ENCODE measurements around the gene NEUROD2. TPM values are rescaled to one million over a fixed set of nuclear protein-coding genes. Genes with fewer than 3 reads are reported as not detected.

Gene NEUROD2
- total and polyA plus RNA-seq, 8 donors = 0.03 to 0.31 (median 0.25) TPM; not detected in 5

DNA sequence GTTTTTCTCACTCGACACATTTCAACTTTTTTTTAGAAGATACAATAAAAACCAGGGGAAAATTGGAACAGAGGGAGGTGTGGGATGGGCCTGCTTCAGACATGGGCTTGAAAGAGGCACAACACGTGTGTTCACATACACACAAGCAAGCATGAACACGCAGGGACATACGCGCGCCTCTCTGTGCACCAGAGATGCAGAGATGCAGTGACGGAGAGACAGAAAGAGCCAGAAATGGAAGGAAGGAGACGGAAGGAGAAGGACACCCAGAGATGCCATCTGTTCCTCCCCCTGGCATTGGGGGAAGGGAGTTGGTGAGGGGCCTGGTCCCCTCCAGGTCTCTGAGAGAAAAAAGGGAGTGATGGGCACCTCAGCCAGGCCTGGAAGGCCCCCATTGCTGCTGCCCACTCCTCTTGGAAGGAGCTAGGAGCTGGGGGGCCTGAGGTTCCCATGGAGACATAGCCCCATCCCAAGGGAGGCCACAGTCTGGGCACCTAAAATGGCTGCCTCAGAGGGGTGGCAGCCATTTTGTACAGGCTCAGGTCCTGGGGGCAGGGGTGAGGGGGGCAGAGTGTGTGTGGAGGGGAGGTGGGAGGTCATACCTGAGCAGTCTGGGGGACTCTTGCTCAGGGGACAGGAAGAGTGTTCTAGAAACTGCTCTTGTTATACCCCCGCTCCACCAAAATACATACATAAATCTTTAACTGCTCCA, 3.8 kb upstream of the NEUROD2 start:
- H3K4me1 ChIP-seq = peaks cover 8 to 19% (median 15%) of the 10 kb centered on the region in 4 donors
- 83 to 91% (median 87%) methylated on average over 9 of the region's 9 CpGs for WGBS, 5 donors
- H3K27ac ChIP-seq = no peak overlapping the region
- intact Hi-C loops (cut with DNase I; ENCODE audit: low total_unique reads) = no loop called here
- DNase-seq = no peak
- H3K4me3 ChIP-seq = no peak overlapping the region
- no peak for TF ChIP-seq POLR2AphosphoS5 (IDR thresholded peaks at IDR 0.05)
- TF ChIP-seq, protein P1, sequence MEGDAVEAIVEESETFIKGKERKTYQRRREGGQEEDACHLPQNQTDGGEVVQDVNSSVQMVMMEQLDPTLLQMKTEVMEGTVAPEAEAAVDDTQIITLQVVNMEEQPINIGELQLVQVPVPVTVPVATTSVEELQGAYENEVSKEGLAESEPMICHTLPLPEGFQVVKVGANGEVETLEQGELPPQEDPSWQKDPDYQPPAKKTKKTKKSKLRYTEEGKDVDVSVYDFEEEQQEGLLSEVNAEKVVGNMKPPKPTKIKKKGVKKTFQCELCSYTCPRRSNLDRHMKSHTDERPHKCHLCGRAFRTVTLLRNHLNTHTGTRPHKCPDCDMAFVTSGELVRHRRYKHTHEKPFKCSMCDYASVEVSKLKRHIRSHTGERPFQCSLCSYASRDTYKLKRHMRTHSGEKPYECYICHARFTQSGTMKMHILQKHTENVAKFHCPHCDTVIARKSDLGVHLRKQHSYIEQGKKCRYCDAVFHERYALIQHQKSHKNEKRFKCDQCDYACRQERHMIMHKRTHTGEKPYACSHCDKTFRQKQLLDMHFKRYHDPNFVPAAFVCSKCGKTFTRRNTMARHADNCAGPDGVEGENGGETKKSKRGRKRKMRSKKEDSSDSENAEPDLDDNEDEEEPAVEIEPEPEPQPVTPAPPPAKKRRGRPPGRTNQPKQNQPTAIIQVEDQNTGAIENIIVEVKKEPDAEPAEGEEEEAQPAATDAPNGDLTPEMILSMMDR (IDR thresholded peaks at IDR 0.05) = no peak
- TF ChIP-seq EP300 (IDR thresholded peaks at IDR 0.05) = no peak
- no peak for TF ChIP-seq POLR2A (IDR thresholded peaks at IDR 0.05)
- no peaks in the 10 kb centered on the region for H3K36me3 ChIP-seq
- no peaks in the 10 kb centered on the region for H3K9me3 ChIP-seq
- peaks cover 9 to 95% (median 34%) of the 10 kb centered on the region in 3 donors for H3K27me3 ChIP-seq

DNA sequence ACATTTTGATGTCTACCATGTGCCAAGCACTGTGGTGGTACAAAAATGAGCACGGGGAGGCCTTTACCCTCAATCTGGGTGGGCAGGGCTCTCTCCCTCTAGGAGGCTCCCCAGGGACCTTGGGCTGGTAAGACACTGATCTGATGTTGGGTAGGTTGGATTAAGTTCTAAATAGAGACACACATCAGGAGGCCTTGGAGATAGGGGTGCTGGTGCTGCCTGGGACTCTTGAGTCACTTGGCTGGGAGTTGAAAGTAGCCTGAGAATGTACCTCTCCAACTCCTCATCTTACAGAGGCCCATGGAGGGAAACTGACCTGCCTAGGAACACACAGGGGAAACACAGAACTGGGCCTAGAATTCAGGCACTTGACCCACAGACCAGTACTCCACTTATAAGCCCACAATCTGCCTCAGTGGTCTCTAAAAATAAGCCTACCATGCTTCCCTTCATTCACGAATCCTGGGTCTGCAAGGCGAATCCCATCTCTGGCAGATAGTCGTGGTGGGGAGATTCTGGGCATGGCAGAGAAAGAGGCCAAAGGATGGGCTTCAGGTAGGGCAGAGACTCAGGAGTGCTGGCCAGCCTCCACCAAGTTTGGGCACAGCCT, 1.8 kb upstream of the NEUROD2 start:
- intact Hi-C loops (cut with DNase I; ENCODE audit: low total_unique reads) = no loop called here
- Histone ChIP-seq H3K4me3 (no peak overlapping the region), H3K27me3 (peaks cover 25 to 95% (median 54%) of the 10 kb centered on the region in 3 donors), H3K36me3 (no peaks in the 10 kb centered on the region), H3K4me1 (peaks cover 27 to 40% (median 34%) of the 10 kb centered on the region in 4 donors), H3K27ac (no peak overlapping the region), H3K9me3 (no peaks in the 10 kb centered on the region)
- 82 to 94% (median 85%) methylated on average over 4 of the region's 4 CpGs for WGBS, 5 donors
- TF ChIP-seq POLR2AphosphoS5 (IDR thresholded peaks at IDR 0.05) (no peak), POLR2A (IDR thresholded peaks at IDR 0.05) (no peak), EP300 (IDR thresholded peaks at IDR 0.05) (no peak)
- TF ChIP-seq, protein P1 (IDR thresholded peaks at IDR 0.05) = no peak
- no peak for DNase-seq

DNA sequence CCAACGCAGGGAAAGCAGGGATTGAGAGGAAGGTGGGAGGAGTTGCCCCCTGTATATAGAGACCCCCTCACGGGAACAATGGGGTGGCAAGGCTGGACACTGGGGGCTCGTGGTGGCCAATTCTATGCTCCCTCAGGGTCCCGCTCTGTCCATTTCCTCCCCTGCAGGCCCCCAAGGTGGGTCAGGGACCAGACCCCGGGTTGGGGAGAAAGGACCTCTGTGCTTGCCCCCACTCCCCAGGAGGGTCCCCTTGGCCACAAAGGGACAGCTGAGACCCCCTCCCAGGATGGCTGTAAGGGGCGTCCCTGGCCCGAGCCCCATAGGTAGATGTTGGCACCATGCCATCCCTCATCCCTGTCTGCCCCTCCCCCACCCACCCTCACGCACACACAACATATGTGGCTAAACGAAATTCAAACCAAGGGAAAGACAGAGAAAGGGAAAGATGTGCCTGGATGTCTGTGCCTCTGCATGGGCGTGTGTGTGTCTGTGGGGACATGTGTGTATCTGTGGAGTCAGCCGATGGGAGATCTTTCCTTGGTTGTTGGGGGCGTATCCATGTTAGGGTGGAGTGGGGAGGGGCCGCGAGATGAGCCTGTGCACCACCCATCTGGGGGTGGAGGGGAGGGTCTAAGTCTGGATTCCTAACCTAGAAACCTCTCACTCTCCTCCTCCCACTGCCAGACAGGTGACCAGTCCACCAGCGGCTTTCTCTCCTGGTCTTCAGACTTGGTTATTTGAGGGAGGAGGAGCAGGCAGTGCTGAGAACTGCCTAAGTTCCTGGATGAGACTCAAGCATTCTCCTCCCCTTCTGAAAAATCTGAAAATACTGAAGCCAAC, 642 bp upstream of the NEUROD2 start:
- H3K4me1 ChIP-seq = peaks cover 27 to 51% (median 42%) of the 10 kb centered on the region in 4 donors
- no peak overlapping the region for H3K4me3 ChIP-seq
- no peak for DNase-seq
- WGBS, 5 donors = 12 to 19% (median 14%) methylated on average over 13 to 15 of the region's 15 CpGs
- intact Hi-C loops (cut with DNase I; ENCODE audit: low total_unique reads) = no loop called here
- H3K27me3 ChIP-seq = peaks cover 32 to 97% (median 65%) of the 10 kb centered on the region in 3 donors
- no peaks in the 10 kb centered on the region for H3K9me3 ChIP-seq
- H3K36me3 ChIP-seq = no peaks in the 10 kb centered on the region
- H3K27ac ChIP-seq = no peak overlapping the region
- TF ChIP-seq POLR2AphosphoS5 (IDR thresholded peaks at IDR 0.05) = no peak
- TF ChIP-seq, protein P1 (IDR thresholded peaks at IDR 0.05) = no peak
- TF ChIP-seq EP300 (IDR thresholded peaks at IDR 0.05) = no peak
- no peak for TF ChIP-seq POLR2A (IDR thresholded peaks at IDR 0.05)
